ENCODE measurements around the gene IRF5.

DNA sequence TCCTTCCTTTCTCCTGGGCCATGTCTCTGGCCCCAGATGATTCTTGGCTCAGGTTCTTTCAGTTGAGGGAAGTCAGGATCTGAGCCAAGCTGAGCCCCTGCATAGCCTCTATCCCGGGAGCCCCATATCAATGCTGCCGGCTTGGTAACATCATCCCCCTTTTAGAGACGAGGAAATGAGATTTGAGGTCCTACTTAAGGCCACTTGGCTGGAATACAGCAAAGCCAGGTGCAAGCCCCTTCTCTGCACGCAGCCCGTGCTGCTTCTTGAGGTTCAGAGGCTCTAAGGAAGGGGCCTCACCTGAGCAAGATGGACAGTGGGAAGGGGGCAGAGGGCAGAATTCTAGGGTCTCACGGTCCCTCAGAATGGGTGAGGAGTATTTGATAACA, 2.4 kb upstream of the IRF5 start:
- no peak for TF ChIP-seq POLR2AphosphoS5 (IDR thresholded peaks at IDR 0.05; ENCODE audit: low read depth, low read length)
- TF ChIP-seq, protein P1, sequence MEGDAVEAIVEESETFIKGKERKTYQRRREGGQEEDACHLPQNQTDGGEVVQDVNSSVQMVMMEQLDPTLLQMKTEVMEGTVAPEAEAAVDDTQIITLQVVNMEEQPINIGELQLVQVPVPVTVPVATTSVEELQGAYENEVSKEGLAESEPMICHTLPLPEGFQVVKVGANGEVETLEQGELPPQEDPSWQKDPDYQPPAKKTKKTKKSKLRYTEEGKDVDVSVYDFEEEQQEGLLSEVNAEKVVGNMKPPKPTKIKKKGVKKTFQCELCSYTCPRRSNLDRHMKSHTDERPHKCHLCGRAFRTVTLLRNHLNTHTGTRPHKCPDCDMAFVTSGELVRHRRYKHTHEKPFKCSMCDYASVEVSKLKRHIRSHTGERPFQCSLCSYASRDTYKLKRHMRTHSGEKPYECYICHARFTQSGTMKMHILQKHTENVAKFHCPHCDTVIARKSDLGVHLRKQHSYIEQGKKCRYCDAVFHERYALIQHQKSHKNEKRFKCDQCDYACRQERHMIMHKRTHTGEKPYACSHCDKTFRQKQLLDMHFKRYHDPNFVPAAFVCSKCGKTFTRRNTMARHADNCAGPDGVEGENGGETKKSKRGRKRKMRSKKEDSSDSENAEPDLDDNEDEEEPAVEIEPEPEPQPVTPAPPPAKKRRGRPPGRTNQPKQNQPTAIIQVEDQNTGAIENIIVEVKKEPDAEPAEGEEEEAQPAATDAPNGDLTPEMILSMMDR (IDR thresholded peaks at IDR 0.05), result no peak
- TF ChIP-seq, protein P2, sequence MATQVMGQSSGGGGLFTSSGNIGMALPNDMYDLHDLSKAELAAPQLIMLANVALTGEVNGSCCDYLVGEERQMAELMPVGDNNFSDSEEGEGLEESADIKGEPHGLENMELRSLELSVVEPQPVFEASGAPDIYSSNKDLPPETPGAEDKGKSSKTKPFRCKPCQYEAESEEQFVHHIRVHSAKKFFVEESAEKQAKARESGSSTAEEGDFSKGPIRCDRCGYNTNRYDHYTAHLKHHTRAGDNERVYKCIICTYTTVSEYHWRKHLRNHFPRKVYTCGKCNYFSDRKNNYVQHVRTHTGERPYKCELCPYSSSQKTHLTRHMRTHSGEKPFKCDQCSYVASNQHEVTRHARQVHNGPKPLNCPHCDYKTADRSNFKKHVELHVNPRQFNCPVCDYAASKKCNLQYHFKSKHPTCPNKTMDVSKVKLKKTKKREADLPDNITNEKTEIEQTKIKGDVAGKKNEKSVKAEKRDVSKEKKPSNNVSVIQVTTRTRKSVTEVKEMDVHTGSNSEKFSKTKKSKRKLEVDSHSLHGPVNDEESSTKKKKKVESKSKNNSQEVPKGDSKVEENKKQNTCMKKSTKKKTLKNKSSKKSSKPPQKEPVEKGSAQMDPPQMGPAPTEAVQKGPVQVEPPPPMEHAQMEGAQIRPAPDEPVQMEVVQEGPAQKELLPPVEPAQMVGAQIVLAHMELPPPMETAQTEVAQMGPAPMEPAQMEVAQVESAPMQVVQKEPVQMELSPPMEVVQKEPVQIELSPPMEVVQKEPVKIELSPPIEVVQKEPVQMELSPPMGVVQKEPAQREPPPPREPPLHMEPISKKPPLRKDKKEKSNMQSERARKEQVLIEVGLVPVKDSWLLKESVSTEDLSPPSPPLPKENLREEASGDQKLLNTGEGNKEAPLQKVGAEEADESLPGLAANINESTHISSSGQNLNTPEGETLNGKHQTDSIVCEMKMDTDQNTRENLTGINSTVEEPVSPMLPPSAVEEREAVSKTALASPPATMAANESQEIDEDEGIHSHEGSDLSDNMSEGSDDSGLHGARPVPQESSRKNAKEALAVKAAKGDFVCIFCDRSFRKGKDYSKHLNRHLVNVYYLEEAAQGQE (IDR thresholded peaks at IDR 0.05; ENCODE audit: insufficient read depth in 1 of 2, low read depth in 2 of 2, low read length in 1 of 2), result no peak
